GM23338 (cell line): ENCODE measurements around the gene BEND4. TPM values are rescaled to one million over a fixed set of nuclear protein-coding genes. Genes with fewer than 3 reads are reported as not detected.

ENCODE experiments used
- ATAC-seq: fragments of 200-7000 bp; cut with Tn5 transposase; 3 replicates; pipeline ENCODE4 v1.9.1; 2020
- DNase-seq: peaks from one replicate; pipeline ENCODE4 v3.0.0-alpha.2; 2015; ENCODE audit warnings: low spot score
- H2AFZ ChIP-seq: fragments of 200-600 bp; sonication (generic); 2 replicates; pipeline ENCODE4 v1.8.0; 2016; ENCODE audit warnings: antibody characterized with exemption, mild to moderate bottlenecking, moderate library complexity
- H3F3A ChIP-seq: fragments of 200-600 bp; sonication (generic); replicated peaks from 2 replicates; pipeline ENCODE4 v1.8.0; 2017; ENCODE audit warnings: antibody characterized with exemption, mixed run types, low read depth
- H3K27ac ChIP-seq: fragments of 200-600 bp; sonication (generic); 2 replicates; pipeline ENCODE4 v1.6.1; 2016; ENCODE audit warnings: low read depth
- H3K27me3 ChIP-seq: fragments of 200-600 bp; sonication (generic); 2 replicates; pipeline ENCODE4 v1.8.0; 2016; ENCODE audit warnings: mild to moderate bottlenecking, mixed run types, moderate library complexity; ENCODE audit not compliant: insufficient read depth
- H3K36me3 ChIP-seq: fragments of 200-600 bp; sonication (generic); 2 replicates; pipeline ENCODE4 v1.8.0; 2016; ENCODE audit warnings: mild to moderate bottlenecking; ENCODE audit not compliant: insufficient read depth
- H3K4me1 ChIP-seq: fragments of 200-600 bp; sonication (generic); 2 replicates; pipeline ENCODE4 v1.8.0; 2016; ENCODE audit warnings: mild to moderate bottlenecking, moderate library complexity; ENCODE audit not compliant: insufficient read depth
- H3K4me2 ChIP-seq: fragments of 200-600 bp; sonication (generic); 2 replicates; pipeline ENCODE4 v1.7.1; 2017; ENCODE audit warnings: mixed run types
- H3K4me3 ChIP-seq: fragments of 200-600 bp; sonication (generic); 2 replicates; pipeline ENCODE4 v1.6.1; 2016; ENCODE audit warnings: mixed run types
- H3K79me2 ChIP-seq: fragments of 200-600 bp; sonication (generic); replicated peaks from 2 replicates; pipeline ENCODE4 v1.8.0; 2017; ENCODE audit warnings: mild to moderate bottlenecking; ENCODE audit not compliant: insufficient read depth
- H3K9me2 ChIP-seq: fragments of 200-600 bp; sonication (generic); 2 replicates; pipeline ENCODE4 v1.8.0; 2017; ENCODE audit not compliant: insufficient read depth
- H4K20me1 ChIP-seq: fragments of 200-600 bp; sonication (generic); replicated peaks from 2 replicates; pipeline ENCODE4 v1.8.0; 2017; ENCODE audit warnings: mild to moderate bottlenecking; ENCODE audit not compliant: insufficient read depth
- H3K27ac Mint-ChIP-seq: 2 replicates; pipeline ENCODE4 v1.8.0; 2020; ENCODE audit warnings: inconsistent platforms, mild to moderate bottlenecking, moderate library complexity, mixed read lengths
- H3K27me3 Mint-ChIP-seq: 3 replicates; pipeline ENCODE4 v1.8.0; 2022; ENCODE audit warnings: low read depth, mild to moderate bottlenecking, moderate library complexity, mixed read lengths, inconsistent platforms; ENCODE audit not compliant: insufficient read depth, poor library complexity
- H3K36me3 Mint-ChIP-seq: 3 replicates; pipeline ENCODE4 v1.8.0; 2021; ENCODE audit warnings: low read depth, mild to moderate bottlenecking, inconsistent platforms, moderate library complexity, mixed read lengths
- H3K4me1 Mint-ChIP-seq: 3 replicates; pipeline ENCODE4 v1.8.0; 2020; ENCODE audit warnings: mild to moderate bottlenecking, inconsistent platforms, mixed read lengths
- H3K4me3 Mint-ChIP-seq: 3 replicates; pipeline ENCODE4 v1.8.0; 2021; ENCODE audit warnings: moderate library complexity, mild to moderate bottlenecking, inconsistent platforms, mixed read lengths
- H3K9me3 Mint-ChIP-seq: 3 replicates; pipeline ENCODE4 v1.8.0; 2020; ENCODE audit warnings: moderate library complexity, mild to moderate bottlenecking, inconsistent platforms, mixed read lengths
- polyA plus RNA-seq: library from polyadenylated mRNA; unstranded; fragments of >200 nt; fragmentation: Nextera tagmentation; extraction: Ambion mirVana; gene quantifications from 2 replicates; pipeline ENCODE4 v1.2.1, GENCODE V29; 2016
- total RNA-seq: library from RNA; depleted of rRNA; stranded (reverse); fragments of >200 nt; shearing (Covaris generic); gene quantifications from 2 replicates; pipeline ENCODE4 v1.2.3, GENCODE V29; 2014
- TF ChIP-seq, protein P1 (sequence below): fragments of 250-450 bp; sonication (Bioruptor Pico); IDR thresholded peaks from 2 replicates; pipeline ENCODE4 v1.5.0; 2020; ENCODE audit warnings: mild to moderate bottlenecking, moderate library complexity
- TF ChIP-seq, protein P2 (sequence below): IDR thresholded peaks from 2 replicates; pipeline ENCODE4 v1.6.1; 2016; ENCODE audit warnings: antibody characterized with exemption

The BEND4 gene
- total and polyA plus RNA-seq, 2 experiments from 2014 or later, result 13.5 to 60.2 TPM

DNA sequence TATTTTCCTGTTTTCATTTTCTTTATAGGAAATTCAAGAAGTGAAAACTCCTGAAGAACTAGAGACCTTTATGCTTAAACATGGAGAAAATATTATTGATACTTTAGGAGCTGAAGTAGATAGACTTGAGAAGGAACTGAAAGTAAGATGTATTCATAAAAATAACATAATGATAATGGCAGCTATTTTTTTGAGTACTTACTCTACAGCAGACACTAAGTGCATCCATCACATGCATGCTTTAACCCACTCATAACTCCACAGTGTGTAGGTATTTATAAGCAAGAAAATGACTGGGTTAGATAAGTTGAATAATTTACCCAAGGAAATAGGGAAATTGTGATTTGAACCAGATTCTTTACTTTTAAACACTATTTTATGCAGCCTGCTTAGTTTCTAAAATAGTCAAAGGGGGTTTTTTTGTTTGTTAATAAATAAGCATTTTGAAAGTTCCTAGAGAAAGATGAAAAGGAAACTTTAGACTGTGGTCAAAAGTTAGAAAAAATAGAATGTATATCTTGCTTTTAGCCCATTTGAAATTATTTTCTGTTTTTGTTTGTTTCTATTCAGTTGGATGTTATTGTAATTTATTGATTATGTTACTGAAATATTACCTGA, 74.2 kb downstream of the BEND4 start:
- H3K27me3 ChIP-seq, result no peaks in the 10 kb centered on the region
- no peak overlapping the region for H3K4me3 Mint-ChIP-seq
- no peaks in the 10 kb centered on the region for H4K20me1 ChIP-seq
- TF ChIP-seq, protein P1, sequence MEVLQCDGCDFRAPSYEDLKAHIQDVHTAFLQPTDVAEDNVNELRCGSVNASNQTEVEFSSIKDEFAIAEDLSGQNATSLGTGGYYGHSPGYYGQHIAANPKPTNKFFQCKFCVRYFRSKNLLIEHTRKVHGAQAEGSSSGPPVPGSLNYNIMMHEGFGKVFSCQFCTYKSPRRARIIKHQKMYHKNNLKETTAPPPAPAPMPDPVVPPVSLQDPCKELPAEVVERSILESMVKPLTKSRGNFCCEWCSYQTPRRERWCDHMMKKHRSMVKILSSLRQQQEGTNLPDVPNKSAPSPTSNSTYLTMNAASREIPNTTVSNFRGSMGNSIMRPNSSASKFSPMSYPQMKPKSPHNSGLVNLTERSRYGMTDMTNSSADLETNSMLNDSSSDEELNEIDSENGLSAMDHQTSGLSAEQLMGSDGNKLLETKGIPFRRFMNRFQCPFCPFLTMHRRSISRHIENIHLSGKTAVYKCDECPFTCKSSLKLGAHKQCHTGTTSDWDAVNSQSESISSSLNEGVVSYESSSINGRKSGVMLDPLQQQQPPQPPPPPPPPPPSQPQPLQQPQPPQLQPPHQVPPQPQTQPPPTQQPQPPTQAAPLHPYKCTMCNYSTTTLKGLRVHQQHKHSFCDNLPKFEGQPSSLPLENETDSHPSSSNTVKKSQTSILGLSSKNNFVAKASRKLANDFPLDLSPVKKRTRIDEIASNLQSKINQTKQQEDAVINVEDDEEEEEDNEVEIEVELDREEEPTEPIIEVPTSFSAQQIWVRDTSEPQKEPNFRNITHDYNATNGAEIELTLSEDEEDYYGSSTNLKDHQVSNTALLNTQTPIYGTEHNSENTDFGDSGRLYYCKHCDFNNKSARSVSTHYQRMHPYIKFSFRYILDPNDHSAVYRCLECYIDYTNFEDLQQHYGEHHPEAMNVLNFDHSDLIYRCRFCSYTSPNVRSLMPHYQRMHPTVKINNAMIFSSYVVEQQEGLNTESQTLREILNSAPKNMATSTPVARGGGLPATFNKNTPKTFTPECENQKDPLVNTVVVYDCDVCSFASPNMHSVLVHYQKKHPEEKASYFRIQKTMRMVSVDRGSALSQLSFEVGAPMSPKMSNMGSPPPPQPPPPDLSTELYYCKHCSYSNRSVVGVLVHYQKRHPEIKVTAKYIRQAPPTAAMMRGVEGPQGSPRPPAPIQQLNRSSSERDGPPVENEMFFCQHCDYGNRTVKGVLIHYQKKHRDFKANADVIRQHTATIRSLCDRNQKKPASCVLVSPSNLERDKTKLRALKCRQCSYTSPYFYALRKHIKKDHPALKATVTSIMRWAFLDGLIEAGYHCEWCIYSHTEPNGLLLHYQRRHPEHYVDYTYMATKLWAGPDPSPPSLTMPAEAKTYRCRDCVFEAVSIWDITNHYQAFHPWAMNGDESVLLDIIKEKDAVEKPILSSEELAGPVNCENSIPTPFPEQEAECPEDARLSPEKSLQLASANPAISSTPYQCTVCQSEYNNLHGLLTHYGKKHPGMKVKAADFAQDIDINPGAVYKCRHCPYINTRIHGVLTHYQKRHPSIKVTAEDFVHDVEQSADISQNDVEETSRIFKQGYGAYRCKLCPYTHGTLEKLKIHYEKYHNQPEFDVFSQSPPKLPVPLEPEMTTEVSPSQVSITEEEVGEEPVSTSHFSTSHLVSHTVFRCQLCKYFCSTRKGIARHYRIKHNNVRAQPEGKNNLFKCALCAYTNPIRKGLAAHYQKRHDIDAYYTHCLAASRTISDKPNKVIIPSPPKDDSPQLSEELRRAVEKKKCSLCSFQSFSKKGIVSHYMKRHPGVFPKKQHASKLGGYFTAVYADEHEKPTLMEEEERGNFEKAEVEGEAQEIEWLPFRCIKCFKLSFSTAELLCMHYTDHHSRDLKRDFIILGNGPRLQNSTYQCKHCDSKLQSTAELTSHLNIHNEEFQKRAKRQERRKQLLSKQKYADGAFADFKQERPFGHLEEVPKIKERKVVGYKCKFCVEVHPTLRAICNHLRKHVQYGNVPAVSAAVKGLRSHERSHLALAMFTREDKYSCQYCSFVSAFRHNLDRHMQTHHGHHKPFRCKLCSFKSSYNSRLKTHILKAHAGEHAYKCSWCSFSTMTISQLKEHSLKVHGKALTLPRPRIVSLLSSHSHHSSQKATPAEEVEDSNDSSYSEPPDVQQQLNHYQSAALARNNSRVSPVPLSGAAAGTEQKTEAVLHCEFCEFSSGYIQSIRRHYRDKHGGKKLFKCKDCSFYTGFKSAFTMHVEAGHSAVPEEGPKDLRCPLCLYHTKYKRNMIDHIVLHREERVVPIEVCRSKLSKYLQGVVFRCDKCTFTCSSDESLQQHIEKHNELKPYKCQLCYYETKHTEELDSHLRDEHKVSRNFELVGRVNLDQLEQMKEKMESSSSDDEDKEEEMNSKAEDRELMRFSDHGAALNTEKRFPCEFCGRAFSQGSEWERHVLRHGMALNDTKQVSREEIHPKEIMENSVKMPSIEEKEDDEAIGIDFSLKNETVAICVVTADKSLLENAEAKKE (CRISPR knock-in tag), result no peak
- H3F3A ChIP-seq, result no peaks in the 10 kb centered on the region
- no peaks in the 10 kb centered on the region for H3K4me1 Mint-ChIP-seq
- no peaks in the 10 kb centered on the region for H3K9me2 ChIP-seq
- peaks cover 6% of the 10 kb centered on the region; the same call in 1 of the 3 replicates for H3K36me3 Mint-ChIP-seq
- H3K9me3 Mint-ChIP-seq, result no peaks in the 10 kb centered on the region
- H3K27me3 Mint-ChIP-seq, result peaks cover 3% of the 10 kb centered on the region
- H2AFZ ChIP-seq, result no peak overlapping the region
- H3K27ac Mint-ChIP-seq, result no peak overlapping the region
- no peaks in the 10 kb centered on the region; the same call in 1 of the 2 replicates for H3K36me3 ChIP-seq
- DNase-seq, result no peak
- no peak for ATAC-seq
- H3K4me1 ChIP-seq, result no peaks in the 10 kb centered on the region
- H3K27ac ChIP-seq, result no peak overlapping the region
- H3K79me2 ChIP-seq, result no peaks in the 10 kb centered on the region
- no peak overlapping the region for H3K4me2 ChIP-seq
- no peak overlapping the region for H3K4me3 ChIP-seq

GRCh38 chr4:42074294-42074693, 78.2 kb downstream of the BEND4 start:
- Mint-ChIP-seq H3K27me3 (peaks cover 3% of the 10 kb centered on the region), H3K4me1 (no peaks in the 10 kb centered on the region), H3K27ac (no peak overlapping the region)

More at GRCh38 chr4:42074294-42074693, 78.2 kb downstream of the BEND4 start:
- Histone ChIP-seq H3F3A (no peaks in the 10 kb centered on the region), H3K9me2 (no peaks in the 10 kb centered on the region), H3K4me3 (no peak overlapping the region), H3K27me3 (no peaks in the 10 kb centered on the region), H3K4me1 (no peaks in the 10 kb centered on the region), H2AFZ (no peak overlapping the region), H3K4me2 (no peak overlapping the region), H3K79me2 (no peaks in the 10 kb centered on the region), H3K36me3 (no peaks in the 10 kb centered on the region), H4K20me1 (no peaks in the 10 kb centered on the region), H3K27ac (no peak overlapping the region)
- no peak for DNase-seq
- H3K4me3 Mint-ChIP-seq, result no peak overlapping the region
- TF ChIP-seq, protein P2, sequence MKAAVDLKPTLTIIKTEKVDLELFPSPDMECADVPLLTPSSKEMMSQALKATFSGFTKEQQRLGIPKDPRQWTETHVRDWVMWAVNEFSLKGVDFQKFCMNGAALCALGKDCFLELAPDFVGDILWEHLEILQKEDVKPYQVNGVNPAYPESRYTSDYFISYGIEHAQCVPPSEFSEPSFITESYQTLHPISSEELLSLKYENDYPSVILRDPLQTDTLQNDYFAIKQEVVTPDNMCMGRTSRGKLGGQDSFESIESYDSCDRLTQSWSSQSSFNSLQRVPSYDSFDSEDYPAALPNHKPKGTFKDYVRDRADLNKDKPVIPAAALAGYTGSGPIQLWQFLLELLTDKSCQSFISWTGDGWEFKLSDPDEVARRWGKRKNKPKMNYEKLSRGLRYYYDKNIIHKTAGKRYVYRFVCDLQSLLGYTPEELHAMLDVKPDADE, result no peak
- no peak for ATAC-seq
- H3K36me3 Mint-ChIP-seq, result peaks cover 14% of the 10 kb centered on the region; the same call in 2 of the 3 replicates
- H3K9me3 Mint-ChIP-seq, result no peaks in the 10 kb centered on the region
